WI38 (cell line): ENCODE data around the gene AQP1.

Experiments used
- H3K4me3 ChIP-seq: 2 replicates; pipeline ENCODE4 v1.5.1; 2011; ENCODE audit warnings: low read depth, mild to moderate bottlenecking, control low read depth, low read length
- CTCF ChIP-seq: IDR thresholded peaks from 2 replicates; pipeline ENCODE4 v1.5.1; 2012; ENCODE audit warnings: low read depth, mild to moderate bottlenecking, control low read depth, low read length

The AQP1 gene

GRCh38 chr7:30920584-30921539, 9.2 kb downstream of the AQP1 start:
- TF ChIP-seq CTCF = no peak
- H3K4me3 ChIP-seq = no peak overlapping the region

- TF ChIP-seq CTCF = no peak
- no peak overlapping the region for H3K4me3 ChIP-seq
Observed at GRCh38 chr7:30921540-30922401, 10.1 kb downstream of the AQP1 start.

- H3K4me3 ChIP-seq = no peak overlapping the region
- TF ChIP-seq CTCF = no peak
Observed at GRCh38 chr7:30922596-30922995, 10.9 kb downstream of the AQP1 start.

- TF ChIP-seq CTCF = no peak
- H3K4me3 ChIP-seq = no peak overlapping the region
Observed at GRCh38 chr7:30923009-30923773, 11.5 kb downstream of the AQP1 start.

- TF ChIP-seq CTCF = no peak
- no peak overlapping the region for H3K4me3 ChIP-seq
Observed at GRCh38 chr7:30923774-30924413, 12.2 kb downstream of the AQP1 start.

GRCh38 chr7:30924624-30925023, 13.0 kb downstream of the AQP1 start:
- H3K4me3 ChIP-seq = no peak overlapping the region
- no peak for TF ChIP-seq CTCF
